H4 (cell line): Measurements from ENCODE around the gene AIRE. TPM values are rescaled to one million over a fixed set of nuclear protein-coding genes. Genes with fewer than 3 reads are reported as not detected.

Experiments used
- DNase-seq: peaks from one replicate; pipeline ENCODE4 v3.0.0-alpha.2; 2015; ENCODE audit warnings: low spot score
- total RNA-seq: library from RNA; depleted of rRNA; stranded (reverse); fragments of >200 nt; shearing (Covaris generic); gene quantifications from 2 replicates; pipeline ENCODE4 v1.2.3, GENCODE V29; 2014

Gene AIRE
- total RNA-seq, 1 experiment from 2014 or later = not detected

DNA sequence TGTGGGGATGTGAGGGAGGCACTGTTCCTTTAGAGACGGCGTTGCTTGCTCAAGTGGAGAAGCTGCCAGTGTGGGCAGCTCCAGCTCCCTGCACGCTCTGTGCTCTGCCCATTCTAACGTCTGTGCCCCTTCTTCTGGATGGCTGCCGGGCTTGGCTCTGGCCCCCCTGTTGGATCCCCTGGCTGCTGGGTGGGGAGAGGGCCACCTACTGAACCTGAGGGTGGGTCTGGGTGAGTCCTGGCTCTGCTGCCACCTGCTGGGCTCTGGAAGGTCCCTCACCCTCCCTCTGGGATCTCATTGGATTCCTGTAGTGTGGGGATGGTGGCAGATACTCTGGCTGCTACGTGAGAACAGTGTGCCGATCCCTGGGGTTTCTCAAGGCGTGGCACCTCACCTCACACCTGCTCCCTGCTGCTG, 19.2 kb downstream of the AIRE start:
- peak; percentile 47 for DNase-seq

DNA sequence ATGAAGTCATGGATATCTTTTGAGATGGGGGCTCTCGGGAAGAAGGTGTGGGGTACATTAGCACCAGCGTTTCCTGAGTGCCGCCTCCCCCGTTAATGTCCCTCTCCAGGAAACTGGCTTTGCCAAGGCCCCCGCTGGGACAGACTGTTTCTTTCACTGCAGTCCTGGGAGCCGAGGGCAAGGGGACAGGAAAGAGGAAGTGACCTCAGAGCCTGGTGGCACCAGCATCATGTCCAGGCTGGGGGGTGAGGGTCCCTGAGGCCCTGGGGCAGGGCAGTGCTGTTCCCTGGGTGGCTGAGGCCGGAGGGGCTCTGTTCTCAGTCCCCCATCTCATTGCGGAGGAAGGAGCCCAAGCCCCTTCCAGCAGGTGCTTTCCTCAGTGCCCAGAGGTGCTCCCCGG, 20.0 kb downstream of the AIRE start:
- DNase-seq = no peak

GRCh38 chr21:44306936-44307704, 21.4 kb downstream of the AIRE start:
- DNase-seq = no peak

DNA sequence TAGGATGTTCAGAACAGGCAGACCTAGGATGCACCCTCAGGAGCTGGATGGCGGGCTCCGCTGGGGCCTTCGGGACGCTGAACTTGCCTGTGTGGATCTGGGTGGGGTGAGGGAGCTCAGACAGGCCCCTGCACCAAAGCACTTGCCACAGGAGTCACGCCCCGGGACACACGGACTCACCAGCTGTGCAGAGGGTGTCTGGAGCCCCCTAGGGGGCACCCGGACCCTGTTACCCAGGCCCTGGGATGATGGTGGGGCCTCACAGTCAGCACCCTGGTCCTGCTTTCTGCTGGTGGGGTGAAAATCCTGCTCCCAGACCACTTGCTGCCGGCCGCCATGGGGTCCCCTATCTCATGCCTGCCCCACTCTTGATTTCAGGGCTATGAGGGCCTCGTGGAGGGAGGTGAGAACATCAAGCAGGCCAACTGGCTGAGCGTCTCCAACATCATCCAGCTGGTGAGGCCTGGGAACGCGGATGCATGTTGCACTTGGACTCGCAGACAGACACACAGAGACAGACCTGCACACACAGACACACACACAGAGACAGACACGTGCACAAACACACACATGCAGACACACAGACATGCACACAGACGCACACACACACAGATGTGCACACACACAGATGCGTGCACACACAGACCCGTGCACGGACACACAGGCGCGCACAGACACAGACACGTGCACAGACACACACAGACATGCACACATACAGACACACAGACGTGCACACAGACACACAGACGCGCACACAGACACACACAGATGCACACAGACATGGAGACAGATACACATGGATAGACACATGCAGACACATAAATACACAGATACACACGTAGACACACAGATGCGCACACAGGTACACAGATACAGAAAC, 25.2 kb downstream of the AIRE start:
- DNase-seq = no peak

DNA sequence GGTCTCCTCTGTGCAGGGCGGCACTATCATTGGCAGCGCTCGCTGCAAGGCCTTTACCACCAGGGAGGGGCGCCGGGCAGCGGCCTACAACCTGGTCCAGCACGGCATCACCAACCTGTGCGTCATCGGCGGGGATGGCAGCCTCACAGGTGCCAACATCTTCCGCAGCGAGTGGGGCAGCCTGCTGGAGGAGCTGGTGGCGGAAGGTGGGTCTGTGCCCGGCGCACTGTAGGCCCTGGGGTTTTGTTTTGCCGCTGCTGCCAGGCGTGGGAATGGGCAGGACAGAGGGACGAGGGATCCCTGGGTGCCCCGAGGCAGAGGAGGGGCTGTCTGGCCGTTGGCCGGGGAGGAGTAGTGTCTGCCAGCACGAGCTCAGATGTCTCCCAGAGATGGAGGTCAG, 26.4 kb downstream of the AIRE start:
- DNase-seq = no peak

- DNase-seq = no peak
These were observed 27.0 kb downstream of the AIRE start for GRCh38 chr21:44312716-44313115.

GRCh38 chr21:44313451-44313850, 27.8 kb downstream of the AIRE start:
- no peak for DNase-seq

DNA sequence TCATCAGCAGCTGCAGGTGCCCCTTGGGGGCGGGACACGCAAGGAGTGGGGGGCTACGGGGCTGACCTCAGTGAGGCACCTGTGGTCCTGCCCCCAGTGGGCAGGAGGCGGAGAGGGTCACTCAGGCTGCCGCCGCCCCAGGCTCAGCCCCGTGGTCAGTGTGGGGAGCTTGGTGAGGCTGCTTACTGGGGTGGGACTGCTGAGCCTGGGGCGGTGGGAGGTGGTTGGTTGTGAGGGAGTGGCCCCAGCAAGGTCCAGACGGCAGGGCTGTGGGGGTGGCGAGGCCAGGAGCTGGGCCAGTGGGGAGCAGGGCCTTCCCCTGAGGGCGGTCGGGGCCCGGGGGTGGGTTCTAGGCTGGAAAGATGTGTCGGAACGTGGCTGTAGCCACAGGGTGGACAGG, 28.5 kb downstream of the AIRE start:
- DNase-seq = no peak

DNA sequence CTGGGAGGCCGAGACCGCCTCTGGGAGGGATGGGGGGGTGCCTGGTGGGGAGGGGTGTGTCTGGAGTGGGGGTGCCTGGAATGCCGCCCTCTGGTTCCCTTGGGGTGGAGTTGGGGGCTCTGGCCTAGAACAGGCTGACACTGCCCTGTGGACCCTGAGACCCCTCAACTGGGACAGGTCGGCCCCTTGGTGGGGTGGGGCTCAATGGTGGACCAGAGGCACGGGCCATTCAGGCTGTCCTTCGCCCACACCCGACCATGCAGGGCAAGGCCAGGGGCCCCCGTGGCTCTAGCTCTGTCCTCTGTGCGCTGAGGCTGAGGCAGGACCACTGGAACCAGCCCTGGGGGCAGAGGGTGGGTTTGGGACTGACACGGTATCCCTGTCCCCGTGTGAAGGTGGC, 28.9 kb downstream of the AIRE start:
- DNase-seq = no peak

DNA sequence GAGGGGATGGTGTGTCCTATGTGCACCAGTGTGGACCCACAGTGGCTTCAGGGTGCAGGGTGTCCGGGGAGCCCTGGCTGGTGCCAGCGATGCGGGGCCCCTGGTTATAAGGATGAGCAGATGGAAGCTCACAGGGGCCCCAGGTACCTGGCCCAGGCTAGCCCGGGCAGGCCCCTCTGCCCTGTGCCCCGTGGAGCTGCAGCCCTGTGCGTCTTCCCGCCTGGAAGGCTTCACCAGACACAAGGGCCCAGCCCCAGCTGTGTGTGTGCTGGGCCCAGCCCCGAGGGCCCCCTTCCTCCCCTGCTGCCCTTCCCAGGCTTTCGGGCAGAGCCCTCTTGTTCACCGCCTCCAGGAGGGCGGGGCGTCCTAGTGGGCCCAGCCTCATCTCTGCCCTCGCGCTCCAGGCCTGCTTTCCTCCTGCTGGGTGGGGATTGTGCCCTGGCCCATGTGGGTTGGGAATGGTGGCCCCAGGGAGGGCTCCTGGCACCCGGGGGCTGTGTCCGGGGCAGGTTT, 30.1 kb downstream of the AIRE start:
- DNase-seq = no peak

GRCh38 chr21:44316277-44316900, 30.7 kb downstream of the AIRE start:
- DNase-seq = no peak

- no peak for DNase-seq
These were observed 31.6 kb downstream of the AIRE start for GRCh38 chr21:44317241-44317782.

GRCh38 chr21:44317871-44318270, 32.2 kb downstream of the AIRE start:
- DNase-seq = no peak

- no peak for DNase-seq
These were observed 33.0 kb downstream of the AIRE start for GRCh38 chr21:44318489-44319285.

DNA sequence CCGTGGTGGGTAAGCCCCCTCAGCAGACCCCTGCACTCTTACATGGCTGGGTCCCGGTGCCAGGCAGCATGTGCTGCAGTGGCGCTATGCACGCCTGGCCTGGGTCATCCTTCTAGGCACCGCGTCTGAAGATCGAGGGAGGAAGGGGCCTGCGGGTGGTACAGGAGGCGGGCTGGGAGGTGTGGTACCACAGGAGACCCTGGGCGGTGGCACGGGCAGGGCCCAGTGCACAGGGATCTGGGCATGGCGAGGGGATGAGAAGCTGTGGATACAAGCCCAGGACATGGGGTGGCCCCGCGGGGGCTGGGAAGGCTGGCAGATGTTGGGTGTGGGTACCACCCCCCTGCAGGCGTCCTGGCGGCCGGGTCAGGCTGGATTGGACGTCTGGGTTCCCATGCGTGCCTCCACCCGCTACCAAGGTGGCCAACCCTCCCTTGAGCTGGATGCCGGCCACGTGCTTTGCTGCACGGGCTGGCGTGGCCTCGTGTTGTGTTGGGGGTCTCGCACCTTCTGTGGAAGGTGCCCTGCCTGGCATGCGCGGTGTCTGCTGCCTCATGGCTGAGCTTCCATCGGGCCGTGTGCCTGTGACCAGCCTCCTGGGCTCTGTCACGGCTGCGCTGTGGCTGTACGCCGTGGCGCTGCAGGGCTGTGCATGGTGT, 33.9 kb downstream of the AIRE start:
- DNase-seq = no peak

- DNase-seq = no peak
These were observed 35.2 kb downstream of the AIRE start for GRCh38 chr21:44320847-44321246.

GRCh38 chr21:44321846-44322450, 36.3 kb downstream of the AIRE start:
- DNase-seq = no peak

DNA sequence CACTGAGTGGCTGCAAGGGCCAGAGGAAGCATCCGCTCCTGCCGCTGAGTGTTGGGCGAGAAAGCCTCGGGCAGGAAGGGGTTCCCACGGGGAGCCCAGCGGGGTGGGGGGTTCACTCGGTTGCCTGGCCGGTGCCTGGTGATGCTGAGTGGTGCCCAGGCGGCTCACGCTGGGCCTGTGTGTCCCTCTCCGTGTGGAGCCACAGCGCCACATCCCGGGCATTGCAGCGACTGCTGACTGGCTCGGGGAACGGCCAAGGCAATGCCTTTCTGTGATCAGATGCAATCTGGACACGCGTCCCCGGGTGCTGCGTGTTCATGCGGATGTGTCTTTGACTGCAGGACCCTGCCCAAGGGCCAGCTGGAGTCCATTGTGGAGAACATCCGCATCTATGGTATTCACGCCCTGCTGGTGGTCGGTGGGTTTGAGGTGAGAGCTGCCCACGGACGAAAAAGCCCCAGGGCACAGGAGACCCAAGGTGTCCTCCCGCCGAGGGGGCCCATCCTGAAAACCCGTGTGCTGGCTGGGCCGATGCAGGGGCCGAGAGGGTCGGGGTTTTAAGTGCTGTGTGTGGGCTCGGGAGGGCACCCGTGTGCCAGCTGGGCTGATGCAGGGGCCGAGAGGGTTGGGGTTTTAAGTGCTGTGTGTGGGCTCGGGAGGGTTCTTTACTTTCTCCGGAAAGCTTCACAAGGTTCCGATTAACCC, 37.1 kb downstream of the AIRE start:
- DNase-seq = no peak

DNA sequence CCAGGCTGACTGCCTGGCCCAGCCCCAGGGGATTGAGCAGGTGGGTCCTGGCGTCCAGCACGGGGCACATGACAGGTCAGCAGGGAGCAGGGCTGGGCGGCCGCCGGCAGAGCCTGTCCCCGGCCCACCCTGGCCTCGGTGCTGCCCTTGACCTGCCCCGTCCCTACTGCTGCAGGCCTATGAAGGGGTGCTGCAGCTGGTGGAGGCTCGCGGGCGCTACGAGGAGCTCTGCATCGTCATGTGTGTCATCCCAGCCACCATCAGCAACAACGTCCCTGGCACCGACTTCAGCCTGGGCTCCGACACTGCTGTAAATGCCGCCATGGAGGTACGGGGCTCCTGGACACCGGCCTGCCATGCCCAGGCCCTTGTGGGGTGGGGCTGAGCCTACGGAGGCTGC, 37.9 kb downstream of the AIRE start:
- no peak for DNase-seq
